HepG2 (cell line): ENCODE results near the gene COMMD7. TPM values are rescaled to one million over a fixed set of nuclear protein-coding genes. Genes with fewer than 3 reads are reported as not detected.

Experiments
- BRD4 ChIP-seq: sonication (generic); formaldehyde crosslinking; IDR thresholded peaks from 2 replicates; pipeline ENCODE4 v1.4.0; 2020; ENCODE audit warnings: missing genetic modification reagents
- CCDC6 ChIP-seq: sonication (generic); formaldehyde crosslinking; IDR thresholded peaks from 2 replicates; pipeline ENCODE4 v1.8.1; 2022; ENCODE audit warnings: mild to moderate bottlenecking, missing genetic modification reagents, moderate library complexity
- FOXM1 ChIP-seq: sonication (generic); formaldehyde crosslinking; IDR thresholded peaks from 2 replicates; pipeline ENCODE4 v1.5.0; 2020; ENCODE audit warnings: missing genetic modification reagents
- GTF2F1 ChIP-seq: fragments of 150-350 bp; IDR thresholded peaks from 2 replicates; pipeline ENCODE4 v1.6.1; 2014; ENCODE audit warnings: low read length
- IKZF1 ChIP-seq: fragments of 450-650 bp; IDR thresholded peaks from 2 replicates; pipeline ENCODE4 v1.7.1; 2016
- JUND ChIP-seq: sonication (generic); formaldehyde crosslinking; IDR thresholded peaks from 2 replicates; pipeline ENCODE4 v1.8.0; 2022; ENCODE audit warnings: mild to moderate bottlenecking, missing genetic modification reagents
- KDM4B ChIP-seq: sonication (generic); formaldehyde crosslinking; IDR thresholded peaks from 2 replicates; pipeline ENCODE4 v1.4.0; 2020; ENCODE audit warnings: missing genetic modification reagents
- MED13 ChIP-seq: sonication (generic); formaldehyde crosslinking; IDR thresholded peaks from 2 replicates; pipeline ENCODE4 v1.5.0; 2020; ENCODE audit warnings: missing genetic modification reagents
- MZF1 ChIP-seq: sonication (generic); formaldehyde crosslinking; IDR thresholded peaks from 2 replicates; pipeline ENCODE4 v1.8.1; 2023; ENCODE audit warnings: mild to moderate bottlenecking, missing genetic modification reagents, borderline replicate concordance
- SKI ChIP-seq: fragments of 450-650 bp; IDR thresholded peaks from one replicate; pipeline ENCODE4 v1.6.1; 2018; ENCODE audit warnings: mild to moderate bottlenecking; ENCODE audit not compliant: partially characterized antibody
- SP140L ChIP-seq: sonication (generic); formaldehyde crosslinking; IDR thresholded peaks from 2 replicates; pipeline ENCODE4 v1.4.0; 2020; ENCODE audit warnings: missing genetic modification reagents, borderline replicate concordance
- U2AF1 ChIP-seq: fragments of 200-400 bp; formaldehyde crosslinking; optimal IDR thresholded peaks from 2 replicates; pipeline ENCODE3; 2017; ENCODE audit warnings: mild to moderate bottlenecking, low read depth, low read length
- ZC3H4 ChIP-seq: sonication (generic); formaldehyde crosslinking; IDR thresholded peaks from 2 replicates; pipeline ENCODE4 v1.4.0; 2020; ENCODE audit warnings: missing genetic modification reagents, borderline replicate concordance
- ZFP1 ChIP-seq: IDR thresholded peaks from 2 replicates; pipeline ENCODE4 v1.6.1; 2016
- ZNF3 ChIP-seq: IDR thresholded peaks from 2 replicates; pipeline ENCODE4 v1.7.0; 2017; ENCODE audit warnings: inconsistent platforms
- ZNF550 ChIP-seq: sonication (generic); formaldehyde crosslinking; IDR thresholded peaks from 2 replicates; pipeline ENCODE4 v1.4.0; 2020; ENCODE audit warnings: mild to moderate bottlenecking, missing genetic modification reagents, borderline replicate concordance
- ZNF562 ChIP-seq: sonication (generic); formaldehyde crosslinking; IDR thresholded peaks from 2 replicates; pipeline ENCODE4 v1.8.0; 2022; ENCODE audit warnings: missing genetic modification reagents, borderline replicate concordance
- ZNF772 ChIP-seq: sonication (generic); formaldehyde crosslinking; IDR thresholded peaks from 2 replicates; pipeline ENCODE4 v1.5.0; 2020; ENCODE audit warnings: mild to moderate bottlenecking, missing genetic modification reagents
- polyA plus RNA-seq, 8 experiments: library from polyadenylated mRNA; depleted of rRNA in 3 of 8; stranded (reverse) in 7 of 8; unstranded in 1 of 8; fragments of >200 nt; fragmentation: Illumina TruSeq in 4 of 8; extraction: Trizol in 4 of 8; gene quantifications; 2 replicates each; pipeline versions ENCODE4 v1.2.1 to v1.2.3, GENCODE V29; 2011 to 2016; ENCODE audit warnings: low read depth in 4 of 8, missing spikeins in 1 of 8, mixed read lengths in 1 of 8; ENCODE audit not compliant: insufficient read depth in 1 of 8
- total RNA-seq, 5 experiments: library from RNA; depleted of rRNA; stranded (reverse); fragments of >200 nt; fragmentation: Illumina TruSeq; extraction: Trizol; gene quantifications; 2 replicates each; pipeline ENCODE4 v1.2.3, GENCODE V29; 2016; ENCODE audit warnings: low read depth in 1 of 5
- TF ChIP-seq, protein P1 (sequence below): sonication (generic); formaldehyde crosslinking; IDR thresholded peaks from 2 replicates; pipeline ENCODE4 v1.9.0; 2021; ENCODE audit warnings: missing genetic modification reagents, borderline replicate concordance

COMMD7 gene
- total and polyA plus RNA-seq, 2 of the 13 experiments (the other 11 are each of a cell fraction or from before 2014, with no cell fraction given), result 42.1 to 53.3 TPM

DNA sequence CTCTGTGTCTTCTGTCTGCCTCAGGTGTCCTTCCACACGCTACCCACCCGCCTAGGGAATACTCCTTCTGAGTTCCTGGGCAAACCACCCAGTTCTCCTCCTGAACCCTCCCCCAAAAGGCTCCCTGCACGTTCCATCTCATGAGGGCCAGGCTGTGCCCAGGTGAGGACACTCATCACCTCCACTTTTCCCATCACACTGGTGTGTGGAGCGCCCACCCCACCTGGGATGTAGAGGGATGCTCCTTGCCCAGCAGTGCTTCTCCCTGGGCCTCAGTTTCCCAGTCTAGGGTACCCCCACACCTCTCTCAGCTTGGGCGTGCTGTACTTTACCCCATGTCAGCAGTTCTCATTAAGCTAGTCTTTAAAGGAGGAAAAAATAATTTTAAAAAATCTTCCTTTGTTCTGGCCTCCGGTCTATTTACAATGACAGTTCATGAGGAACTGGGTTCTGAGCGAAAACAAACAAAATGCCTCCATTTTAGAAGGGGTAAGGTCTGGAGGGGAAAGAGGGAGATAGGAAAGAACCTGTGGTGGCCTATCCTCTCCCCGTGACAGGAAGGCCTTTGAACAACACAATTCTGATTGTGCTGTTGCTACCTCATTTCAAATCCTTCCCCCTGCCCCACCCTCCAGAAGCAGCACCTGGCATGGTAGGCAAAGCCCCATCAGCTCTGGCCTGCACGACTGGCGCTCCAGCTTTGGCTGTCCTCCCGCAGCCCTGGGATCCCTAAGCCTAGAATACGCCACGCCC lies 67.9 kb downstream of the COMMD7 start (continued):
- TF ChIP-seq SKI (no peak), SP140L (CRISPR knock-in tag) (no peak), JUND (CRISPR knock-in tag) (no peak), ZNF562 (no peak), U2AF1 (no peak), ZNF3 (CRISPR knock-in tag) (no peak), MED13 (no peak), FOXM1 (CRISPR knock-in tag) (no peak), ZNF550 (no peak), BRD4 (CRISPR knock-in tag) (no peak), ZC3H4 (0 out of 2 replicates have a peak, but pooled peaks have one; percentile 45), MZF1 (CRISPR knock-in tag) (no peak), GTF2F1 (no peak), KDM4B (CRISPR knock-in tag) (no peak), IKZF1 (no peak), CCDC6 (CRISPR knock-in tag) (no peak), ZFP1 (CRISPR knock-in tag) (no peak), ZNF772 (CRISPR knock-in tag) (no peak)
- TF ChIP-seq, protein P1, sequence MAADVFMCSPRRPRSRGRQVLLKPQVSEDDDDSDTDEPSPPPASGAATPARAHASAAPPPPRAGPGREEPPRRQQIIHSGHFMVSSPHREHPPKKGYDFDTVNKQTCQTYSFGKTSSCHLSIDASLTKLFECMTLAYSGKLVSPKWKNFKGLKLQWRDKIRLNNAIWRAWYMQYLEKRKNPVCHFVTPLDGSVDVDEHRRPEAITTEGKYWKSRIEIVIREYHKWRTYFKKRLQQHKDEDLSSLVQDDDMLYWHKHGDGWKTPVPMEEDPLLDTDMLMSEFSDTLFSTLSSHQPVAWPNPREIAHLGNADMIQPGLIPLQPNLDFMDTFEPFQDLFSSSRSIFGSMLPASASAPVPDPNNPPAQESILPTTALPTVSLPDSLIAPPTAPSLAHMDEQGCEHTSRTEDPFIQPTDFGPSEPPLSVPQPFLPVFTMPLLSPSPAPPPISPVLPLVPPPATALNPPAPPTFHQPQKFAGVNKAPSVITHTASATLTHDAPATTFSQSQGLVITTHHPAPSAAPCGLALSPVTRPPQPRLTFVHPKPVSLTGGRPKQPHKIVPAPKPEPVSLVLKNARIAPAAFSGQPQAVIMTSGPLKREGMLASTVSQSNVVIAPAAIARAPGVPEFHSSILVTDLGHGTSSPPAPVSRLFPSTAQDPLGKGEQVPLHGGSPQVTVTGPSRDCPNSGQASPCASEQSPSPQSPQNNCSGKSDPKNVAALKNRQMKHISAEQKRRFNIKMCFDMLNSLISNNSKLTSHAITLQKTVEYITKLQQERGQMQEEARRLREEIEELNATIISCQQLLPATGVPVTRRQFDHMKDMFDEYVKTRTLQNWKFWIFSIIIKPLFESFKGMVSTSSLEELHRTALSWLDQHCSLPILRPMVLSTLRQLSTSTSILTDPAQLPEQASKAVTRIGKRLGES (CRISPR knock-in tag), result no peak
